HG03066 (cell line): ENCODE measurements around the gene GSTM3.
"Not testable (repeated sequence)": the region's sequence is repeated elsewhere in the genome, so short reads cannot be mapped to it uniquely, and the experiment has no call there.

ENCODE experiments used
- ATAC-seq: cut with Tn5 transposase; IDR thresholded peaks from one replicate; pipeline ENCODE4 v1.9.1; 2021; ENCODE audit warnings: low read depth; ENCODE audit not compliant: unreplicated experiment

The GSTM3 gene

GRCh38 chr1:109776206-109776835 is 35.5 kb upstream of the GSTM3 start:
- ATAC-seq = no peak

- no peak for ATAC-seq
Observed at GRCh38 chr1:109775398-109775797, 34.6 kb upstream of the GSTM3 start.

GRCh38 chr1:109773900-109774485 is 33.2 kb upstream of the GSTM3 start:
- ATAC-seq = no peak

GRCh38 chr1:109773203-109773899 is 32.5 kb upstream of the GSTM3 start:
- ATAC-seq = peak; percentile 62

GRCh38 chr1:109772658-109773202 is 31.9 kb upstream of the GSTM3 start:
- no peak for ATAC-seq

- ATAC-seq = no peak
Observed at GRCh38 chr1:109771712-109772657, 31.1 kb upstream of the GSTM3 start.

- no peak for ATAC-seq
Observed at GRCh38 chr1:109770331-109771095, 29.7 kb upstream of the GSTM3 start.

GRCh38 chr1:109769330-109770078 is 28.7 kb upstream of the GSTM3 start:
- no peak for ATAC-seq

GRCh38 chr1:109768820-109769219 is 28.0 kb upstream of the GSTM3 start:
- ATAC-seq = no peak

GRCh38 chr1:109768335-109768650 is 27.5 kb upstream of the GSTM3 start:
- no peak for ATAC-seq

GRCh38 chr1:109767637-109768334 is 26.9 kb upstream of the GSTM3 start:
- no peak for ATAC-seq

GRCh38 chr1:109766991-109767636 is 26.3 kb upstream of the GSTM3 start:
- not testable (repeated sequence) for ATAC-seq

- no peak for ATAC-seq
Observed at GRCh38 chr1:109765896-109766615, 25.2 kb upstream of the GSTM3 start.

GRCh38 chr1:109765483-109765815 is 24.6 kb upstream of the GSTM3 start:
- ATAC-seq = no peak

GRCh38 chr1:109764561-109765482 is 24.0 kb upstream of the GSTM3 start:
- no peak for ATAC-seq

- no peak for ATAC-seq
Observed at GRCh38 chr1:109763646-109764415, 23.0 kb upstream of the GSTM3 start, which contains the start of gene EPS8L3. Gene EPS8L3, minus strand, starts transcription at chr1:109763923. Its CDS starts 2,174 bp downstream, at chr1:109761749.
